Ascending aorta (tissue), 2 donors: ENCODE measurements around the gene FHL1. TPM values are rescaled to one million over a fixed set of nuclear protein-coding genes. Genes with fewer than 3 reads are reported as not detected.
A peak's percentile ranks its signal among the peaks of the same experiment; 100 is the strongest.

Source experiments
- DNase-seq, 2 donors: peaks; one replicate each; pipeline ENCODE4 v3.0.0-alpha.2; 2019; ENCODE audit warnings: low spot score in 2 of 2
- H3K27ac ChIP-seq, 2 donors: fragments of 200-600 bp; sonication (generic); one replicate each; pipeline ENCODE4 v1.5.1; 2016 to 2017; ENCODE audit warnings: mild to moderate bottlenecking in 1 of 2
- H3K27me3 ChIP-seq: fragments of 200-600 bp; sonication (generic); one replicate; pipeline ENCODE4 v1.5.1; 2017
- H3K36me3 ChIP-seq, 2 donors: fragments of 200-600 bp; sonication (generic); one replicate each; pipeline ENCODE4 v1.5.1; 2016
- H3K4me1 ChIP-seq, 2 donors: fragments of 200-600 bp; sonication (generic); one replicate each; pipeline ENCODE4 v1.5.1; 2016 to 2017; ENCODE audit warnings: mild to moderate bottlenecking in 1 of 2
- H3K4me3 ChIP-seq, 2 donors: fragments of 200-600 bp; sonication (generic); one replicate each; pipeline ENCODE4 v1.5.1; 2016 to 2017; ENCODE audit warnings: mild to moderate bottlenecking in 1 of 2
- H3K9me3 ChIP-seq, 2 donors: fragments of 200-600 bp; sonication (generic); one replicate each; pipeline ENCODE4 v1.5.1; 2016
- CTCF ChIP-seq, 3 experiments: fragments of 200-600 bp in 2 of 3; fragments of 450-650 bp in 1 of 3; sonication (generic) in 2 of 3; IDR thresholded peaks; one replicate each; pipeline ENCODE4 v1.5.1; 2016 to 2019; ENCODE audit warnings: antibody characterized with exemption in 3 of 3, mild to moderate bottlenecking in 1 of 3, moderate library complexity in 1 of 3
- intact Hi-C: fragments of 100-400 bp; cut with DNase I; formaldehyde crosslinking; loops from one replicate; pipeline ENCODE4 v1.15.1; 2023
- total RNA-seq: library from RNA; depleted of rRNA; stranded (reverse); fragments of >200 nt; gene quantifications from one replicate; pipeline ENCODE4 v1.1.0, GENCODE V29; 2016

The FHL1 gene
- total RNA-seq, 1 donor from 2014 or later, result 850 TPM

- intact Hi-C loops, result loop anchor here (2.0 kb wide), 1 partner anchor 13 kb away; no protein-coding TSS in a partner anchor
- DNase-seq, result no peak
- Histone ChIP-seq H3K27ac (peak overlapping the region; percentile 65 to 66), H3K36me3 (no peaks in the 10 kb centered on the region), H3K4me3 (no peak overlapping the region), H3K9me3 (no peaks in the 10 kb centered on the region), H3K27me3 (no peaks in the 10 kb centered on the region), H3K4me1 (peaks cover 0 to 34% of the 10 kb centered on the region in 2 donors)
- TF ChIP-seq CTCF (IDR thresholded peaks at IDR 0.05), result no peak
Measured at GRCh38 chrX:136192135-136192534, 44.8 kb downstream of the FHL1 start.

GRCh38 chrX:136192839-136193414, 45.6 kb downstream of the FHL1 start:
- DNase-seq, result no peak
- Histone ChIP-seq H3K4me3 (no peak overlapping the region), H3K27me3 (no peaks in the 10 kb centered on the region), H3K9me3 (no peaks in the 10 kb centered on the region), H3K27ac (peak overlapping the region; percentile 65 to 66), H3K36me3 (no peaks in the 10 kb centered on the region), H3K4me1 (peaks cover 0 to 34% of the 10 kb centered on the region in 2 donors)
- intact Hi-C loops, result loop anchor here (2.0 kb wide), 1 partner anchor 14 kb away; no protein-coding TSS in a partner anchor
- no peak for TF ChIP-seq CTCF (IDR thresholded peaks at IDR 0.05)

GRCh38 chrX:136193771-136194170, 46.4 kb downstream of the FHL1 start:
- intact Hi-C loops, result loop anchor here (2.0 kb wide), 1 partner anchor 15 kb away; no protein-coding TSS in a partner anchor
- Histone ChIP-seq H3K4me3 (no peak overlapping the region), H3K9me3 (no peaks in the 10 kb centered on the region), H3K27ac (peak overlapping the region; percentile 65), H3K36me3 (no peaks in the 10 kb centered on the region), H3K27me3 (no peaks in the 10 kb centered on the region), H3K4me1 (peaks cover 0 to 31% of the 10 kb centered on the region in 2 donors)
- DNase-seq, result no peak
- no peak for TF ChIP-seq CTCF (IDR thresholded peaks at IDR 0.05)

- intact Hi-C loops, result no loop called here
- H3K4me3 ChIP-seq, result no peak overlapping the region
- H3K27me3 ChIP-seq, result no peaks in the 10 kb centered on the region
- no peak for TF ChIP-seq CTCF (IDR thresholded peaks at IDR 0.05)
- H3K4me1 ChIP-seq, result peaks cover 0 to 28% of the 10 kb centered on the region in 2 donors
- H3K36me3 ChIP-seq, result no peaks in the 10 kb centered on the region
- H3K27ac ChIP-seq, result peak overlapping the region; percentile 59 to 85
- no peaks in the 10 kb centered on the region for H3K9me3 ChIP-seq
- DNase-seq, result no peak
Measured at GRCh38 chrX:136194536-136194935, 47.2 kb downstream of the FHL1 start.

GRCh38 chrX:136195247-136195646, 47.9 kb downstream of the FHL1 start:
- H3K27ac ChIP-seq, result peak overlapping the region; percentile 59 to 85
- H3K36me3 ChIP-seq, result no peaks in the 10 kb centered on the region
- TF ChIP-seq CTCF (IDR thresholded peaks at IDR 0.05), result no peak
- H3K4me3 ChIP-seq, result no peak overlapping the region
- H3K27me3 ChIP-seq, result no peaks in the 10 kb centered on the region
- H3K9me3 ChIP-seq, result no peaks in the 10 kb centered on the region
- no peak for DNase-seq
- peaks cover 0 to 23% of the 10 kb centered on the region in 2 donors for H3K4me1 ChIP-seq
- intact Hi-C loops, result no loop called here
